SK-N-SH (cell line): ENCODE data around the gene AFAP1L1. TPM values are rescaled to one million over a fixed set of nuclear protein-coding genes. Genes with fewer than 3 reads are reported as not detected.
A peak's percentile ranks its signal among the peaks of the same experiment; 100 is the strongest.
"Not testable (repeated sequence)": the region's sequence is repeated elsewhere in the genome, so short reads cannot be mapped to it uniquely, and the experiment has no call there.

Experiments used
- CTCF ChIA-PET: fragments of 300-600, 350-600 bp; formaldehyde crosslinking; extraction: SDS; loops from one replicate; lab custom pipeline; 2021; lab: Yijun Ruan, JAX
- POLR2A ChIA-PET: fragments of 350-600 bp; sonication (Branson Sonifier 250); formaldehyde crosslinking; extraction: SDS; loops from one replicate; lab custom pipeline; 2020; ENCODE audit warnings: antibody characterized with exemption, inconsistent platforms; lab: Yijun Ruan, JAX
- DNase-seq: peaks from one replicate; pipeline ENCODE4 v3.0.0; 2012
- H2AFZ ChIP-seq: fragments of 200-600 bp; sonication (generic); 2 replicates; pipeline ENCODE4 v1.8.1; 2016; ENCODE audit warnings: antibody characterized with exemption, mild to moderate bottlenecking, low read depth
- H3F3A ChIP-seq: fragments of 200-600 bp; sonication (generic); replicated peaks from 2 replicates; pipeline ENCODE3; 2016; ENCODE audit warnings: antibody characterized with exemption, mild to moderate bottlenecking; ENCODE audit not compliant: insufficient read depth
- H3K27ac ChIP-seq, 2 experiments: fragments of 200-500 bp in 1 of 2; fragments of 200-600 bp in 1 of 2; sonication (Bioruptor generic) in 1 of 2; sonication (generic), shearing (Covaris generic) in 1 of 2; 2 replicates each; pipeline versions ENCODE4 v1.5.1 to v1.6.1; 2014 to 2016; ENCODE audit warnings: low read depth in 2 of 2, inconsistent platforms in 1 of 2, low read length in 1 of 2, mild to moderate bottlenecking in 1 of 2, mixed read lengths in 1 of 2
- H3K27me3 ChIP-seq: fragments of 200-600 bp; sonication (generic), shearing (Covaris generic); 2 replicates; pipeline ENCODE4 v1.6.1; 2016; ENCODE audit warnings: mixed run types; ENCODE audit not compliant: insufficient read depth
- H3K36me3 ChIP-seq, 2 experiments: fragments of 200-500 bp in 1 of 2; fragments of 200-600 bp in 1 of 2; sonication (Bioruptor generic) in 1 of 2; sonication (generic) in 1 of 2; replicated peaks in 1 of 2; 2 replicates each; pipeline versions ENCODE3 to v1.5.1; 2014 to 2016; ENCODE audit warnings: low read length in 1 of 2, mild to moderate bottlenecking in 1 of 2; ENCODE audit not compliant: insufficient read depth in 2 of 2, control insufficient read depth in 1 of 2
- H3K4me1 ChIP-seq, 2 experiments: fragments of 200-500 bp in 1 of 2; fragments of 200-600 bp in 1 of 2; sonication (Bioruptor generic) in 1 of 2; sonication (generic), shearing (Covaris generic) in 1 of 2; 2 replicates each; pipeline versions ENCODE4 v1.5.1 to v1.6.1; 2014 to 2016; ENCODE audit warnings: low read depth in 1 of 2, low read length in 1 of 2, mixed run types in 1 of 2; ENCODE audit not compliant: insufficient read depth in 2 of 2, control insufficient read depth in 1 of 2
- H3K4me2 ChIP-seq: fragments of 200-600 bp; sonication (generic), shearing (Covaris generic); 2 replicates; pipeline ENCODE4 v1.6.1; 2017; ENCODE audit warnings: mixed run types
- H3K4me3 ChIP-seq, 2 experiments: fragments of 200-500 bp in 1 of 2; fragments of 200-600 bp in 1 of 2; sonication (Bioruptor generic) in 1 of 2; sonication (generic), shearing (Covaris generic) in 1 of 2; 2 replicates each; pipeline versions ENCODE4 v1.5.1 to v1.8.1; 2014 to 2016; ENCODE audit warnings: low read depth in 2 of 2, inconsistent platforms in 1 of 2, low read length in 1 of 2, mild to moderate bottlenecking in 1 of 2, mixed read lengths in 1 of 2, moderate library complexity in 1 of 2
- H3K79me2 ChIP-seq: fragments of 200-600 bp; sonication (generic); 2 replicates; pipeline ENCODE4 v1.8.1; 2017; ENCODE audit warnings: mild to moderate bottlenecking; ENCODE audit not compliant: insufficient read depth
- H3K9ac ChIP-seq: fragments of 200-600 bp; sonication (generic); 2 replicates; pipeline ENCODE4 v1.6.1; 2017; ENCODE audit warnings: mixed run types
- H3K9me2 ChIP-seq: fragments of 200-600 bp; sonication (generic); 2 replicates; pipeline ENCODE4 v1.6.1; 2017; ENCODE audit warnings: mixed run types
- H3K9me3 ChIP-seq: fragments of 200-600 bp; sonication (generic); 2 replicates; pipeline ENCODE4 v1.6.1; 2017; ENCODE audit warnings: mixed run types, mild to moderate bottlenecking, moderate library complexity
- H4K20me1 ChIP-seq: fragments of 200-600 bp; sonication (generic); 2 replicates; pipeline ENCODE4 v1.6.1; 2017; ENCODE audit warnings: mild to moderate bottlenecking, mixed run types; ENCODE audit not compliant: insufficient read depth
- CTCF ChIP-seq: fragments of 200-600 bp; sonication (generic); IDR thresholded peaks from 2 replicates; pipeline ENCODE4 v1.6.1; 2017; ENCODE audit warnings: antibody characterized with exemption, mild to moderate bottlenecking, moderate library complexity
- FOSL2 ChIP-seq: IDR thresholded peaks from 2 replicates; pipeline ENCODE4 v1.4.0; 2012; ENCODE audit warnings: low read depth, mild to moderate bottlenecking, moderate library complexity, borderline replicate concordance
- FOXM1 ChIP-seq: IDR thresholded peaks from 2 replicates; pipeline ENCODE4 v1.4.0; 2012; ENCODE audit warnings: low read depth, mild to moderate bottlenecking
- PBX3 ChIP-seq: IDR thresholded peaks from 2 replicates; pipeline ENCODE4; 2012
- POLR2AphosphoS5 ChIP-seq: IDR thresholded peaks from 2 replicates; pipeline ENCODE4 v1.6.1; 2012; ENCODE audit warnings: low read depth, low read length
- RAD21 ChIP-seq: IDR thresholded peaks from 2 replicates; pipeline ENCODE4 v1.6.1; 2012; ENCODE audit warnings: mild to moderate bottlenecking, low read length
- REST ChIP-seq: IDR thresholded peaks from 2 replicates; pipeline ENCODE4 v1.6.1; 2012; ENCODE audit warnings: mild to moderate bottlenecking, low read depth, low read length, moderate library complexity
- RFX5 ChIP-seq: IDR thresholded peaks from 2 replicates; pipeline ENCODE4 v1.6.1; 2012; ENCODE audit warnings: mild to moderate bottlenecking, improper control_type of control experiment, low read length
- RXRA ChIP-seq: IDR thresholded peaks from 2 replicates; pipeline ENCODE4 v1.4.0; 2012; ENCODE audit warnings: low read depth, mild to moderate bottlenecking, borderline replicate concordance
- SMC3 ChIP-seq: IDR thresholded peaks from 2 replicates; pipeline ENCODE4 v1.6.1; 2012; ENCODE audit warnings: low read depth, low read length, improper control_type of control experiment
- TCF12 ChIP-seq: IDR thresholded peaks from 2 replicates; pipeline ENCODE4 v1.4.0; 2012
- YY1 ChIP-seq: IDR thresholded peaks from 2 replicates; pipeline ENCODE4 v1.4.0; 2012; ENCODE audit warnings: low read depth, mild to moderate bottlenecking
- WGBS: methylation state at CpG from one replicate; pipeline ENCODE4 v1.1.6; 2017; ENCODE audit warnings: low lambda C conversion rate; 5-methylcytosine and 5-hydroxymethylcytosine counted together
- polyA plus RNA-seq, 3 experiments: library from polyadenylated mRNA; depleted of rRNA; stranded (reverse); fragments of >200 nt; gene quantifications; 2 replicates each; pipeline ENCODE4 v1.2.3, GENCODE V29; 2012

Gene AFAP1L1
- polyA plus RNA-seq, 1 of the 3 experiments (the other 2 are of a cell fraction): 0.82 TPM

- Histone ChIP-seq H3K79me2 (no peaks in the 10 kb centered on the region), H3K9ac (no peak overlapping the region), H3F3A (no peaks in the 10 kb centered on the region), H3K4me3 (peak overlapping the region in 1 of 2 experiments; percentile 22; a peak in 1 of 4 replicates), H3K4me1 (peaks cover 0 to 4% of the 10 kb centered on the region in 2 experiments; a peak in 1 of 4 replicates), H3K4me2 (no peak overlapping the region), H3K36me3 (no peaks in the 10 kb centered on the region), H3K27ac (no peak overlapping the region), H3K9me2 (no peaks in the 10 kb centered on the region), H3K9me3 (no peaks in the 10 kb centered on the region), H4K20me1 (no peaks in the 10 kb centered on the region), H3K27me3 (no peaks in the 10 kb centered on the region), H2AFZ (no peak overlapping the region)
- WGBS: 45% methylated on average over 6 of the region's 6 CpGs
- POLR2A ChIA-PET: no interaction called here
- peak; percentile 73 for DNase-seq
- CTCF ChIA-PET: interaction anchor here (0.6 to 3.3 kb wide), 28 partner anchors 8 to 846 kb away, joined by 3 to 25 read pairs (median 4); partner anchors contain the start of gene ABLIM3
- TF ChIP-seq SMC3 (peak; percentile 21; the same call in 1 of the 2 replicates), FOSL2 (no peak), PBX3 (peak; percentile 26; the same call in 1 of the 2 replicates), RAD21 (peak; percentile 67), CTCF (peak; percentile 83), RXRA (no peak), POLR2AphosphoS5 (no peak)
Observed at GRCh38 chr5:149268928-149269557, 2.6 kb upstream of the AFAP1L1 start.

GRCh38 chr5:149271195-149271715, 404 bp upstream of the AFAP1L1 start:
- CTCF ChIA-PET: interaction anchor here (2.9 to 3.3 kb wide), 2 partner anchors 130 to 156 kb away, joined by 12 to 25 read pairs; partner anchors contain the start of gene ABLIM3
- Histone ChIP-seq H3F3A (no peaks in the 10 kb centered on the region), H4K20me1 (no peaks in the 10 kb centered on the region), H3K79me2 (no peaks in the 10 kb centered on the region), H3K4me3 (peak overlapping the region; percentile 66 to 72), H3K4me2 (peak overlapping the region; percentile 86), H3K36me3 (no peaks in the 10 kb centered on the region), H2AFZ (peak overlapping the region; percentile 94), H3K9ac (no peak overlapping the region; the same call in 1 of the 2 replicates), H3K27me3 (no peaks in the 10 kb centered on the region), H3K9me2 (no peaks in the 10 kb centered on the region), H3K4me1 (peaks cover 0 to 4% of the 10 kb centered on the region in 2 experiments; a peak in 1 of 4 replicates), H3K27ac (no peak overlapping the region), H3K9me3 (no peaks in the 10 kb centered on the region)
- no peak for DNase-seq
- 21% methylated on average over 39 of the region's 40 CpGs for WGBS
- TF ChIP-seq REST: no peak
- TF ChIP-seq RFX5: no peak
- no peak for TF ChIP-seq YY1
- TF ChIP-seq RAD21: no peak
- no peak for TF ChIP-seq FOSL2
- no peak for TF ChIP-seq FOXM1
- no peak for TF ChIP-seq RXRA
- no peak for TF ChIP-seq CTCF
- TF ChIP-seq TCF12: no peak
- POLR2A ChIA-PET: no interaction called here

- H3K9me3 ChIP-seq, H3F3A ChIP-seq, H3K4me1 ChIP-seq, H3K9me2 ChIP-seq, H3K27ac ChIP-seq, H3K27me3 ChIP-seq, DNase-seq, H3K9ac ChIP-seq, POLR2A ChIA-PET, H3K36me3 ChIP-seq, H4K20me1 ChIP-seq, H3K79me2 ChIP-seq: not testable (repeated sequence)
- H3K4me2 ChIP-seq: peak overlapping the region; percentile 86
- H3K4me3 ChIP-seq: peak overlapping the region; percentile 66 to 72; a peak in 2 of 4 replicates
- WGBS: 86% methylated on average over 16 of the region's 16 CpGs
- H2AFZ ChIP-seq: peak overlapping the region; percentile 89
- CTCF ChIA-PET: interaction anchor here (0.6 to 1.0 kb wide), 2 partner anchors 12 to 146 kb away, joined by 3 read pairs; no protein-coding TSS in a partner anchor
Observed at GRCh38 chr5:149272781-149273180, 1.1 kb downstream of the AFAP1L1 start.
